ENCODE results near the gene TDRKH. TPM values are rescaled to one million over a fixed set of nuclear protein-coding genes. Genes with fewer than 3 reads are reported as not detected.

The TDRKH gene
- total RNA-seq, 1 experiment from 2014 or later: 9.3 TPM

GRCh38 chr1:151825204-151825603, 34.9 kb upstream of the TDRKH start:
- DNase-seq (ENCODE audit: low spot score): no peak

GRCh38 chr1:151823175-151823574, 32.9 kb upstream of the TDRKH start:
- no peak for DNase-seq (ENCODE audit: low spot score)

GRCh38 chr1:151822404-151822803, 32.1 kb upstream of the TDRKH start:
- no peak for DNase-seq (ENCODE audit: low spot score)

- DNase-seq (ENCODE audit: low spot score): peak; percentile 36
Measured at GRCh38 chr1:151820940-151821339, 30.6 kb upstream of the TDRKH start.

- no peak for DNase-seq (ENCODE audit: low spot score)
Measured at GRCh38 chr1:151819976-151820623, 29.8 kb upstream of the TDRKH start.

GRCh38 chr1:151819227-151819835, 29.0 kb upstream of the TDRKH start:
- DNase-seq (ENCODE audit: low spot score): no peak

GRCh38 chr1:151817353-151817730, 27.0 kb upstream of the TDRKH start:
- DNase-seq (ENCODE audit: low spot score): no peak

GRCh38 chr1:151816548-151817352, 26.4 kb upstream of the TDRKH start:
- DNase-seq (ENCODE audit: low spot score): no peak

- no peak for DNase-seq (ENCODE audit: low spot score)
Measured at GRCh38 chr1:151815716-151816327, 25.5 kb upstream of the TDRKH start.

GRCh38 chr1:151814971-151815545, 24.8 kb upstream of the TDRKH start:
- no peak for DNase-seq (ENCODE audit: low spot score)

- DNase-seq (ENCODE audit: low spot score): no peak
Measured at GRCh38 chr1:151814426-151814825, 24.1 kb upstream of the TDRKH start.

- no peak for DNase-seq (ENCODE audit: low spot score)
Measured at GRCh38 chr1:151813271-151813977, 23.1 kb upstream of the TDRKH start.

GRCh38 chr1:151811181-151811580, 20.9 kb upstream of the TDRKH start:
- DNase-seq (ENCODE audit: low spot score): no peak

- no peak for DNase-seq (ENCODE audit: low spot score)
Measured at GRCh38 chr1:151809985-151810556, 19.8 kb upstream of the TDRKH start.

GRCh38 chr1:151809290-151809984, 19.1 kb upstream of the TDRKH start:
- DNase-seq (ENCODE audit: low spot score): no peak

- no peak for DNase-seq (ENCODE audit: low spot score)
Measured at GRCh38 chr1:151807766-151808165, 17.5 kb upstream of the TDRKH start.

GRCh38 chr1:151807131-151807530, 16.8 kb upstream of the TDRKH start:
- DNase-seq (ENCODE audit: low spot score): no peak

- no peak for DNase-seq (ENCODE audit: low spot score)
Measured at GRCh38 chr1:151806170-151806569, 15.9 kb upstream of the TDRKH start.

- no peak for DNase-seq (ENCODE audit: low spot score)
Measured at GRCh38 chr1:151805066-151805820, 14.9 kb upstream of the TDRKH start, which contains the start of gene LINGO4. Gene LINGO4 (minus strand): TSS chr1:151805419. CDS start chr1:151802704, 2,715 bp downstream.

Data from HT-29 (cell line).